RWPE2 (cell line): Measurements from ENCODE around the gene OR6N2.

Experiments used
- ATAC-seq: fragments of 200-7000 bp; cut with Tn5 transposase; 3 replicates; pipeline ENCODE4 v1.9.1; 2021; ENCODE audit warnings: low read depth
- DNase-seq: peaks from one replicate; pipeline ENCODE4 v3.0.0-alpha.2; 2020; ENCODE audit warnings: low spot score
- H3K27ac ChIP-seq: fragments of 450-650 bp; 2 replicates; pipeline ENCODE4 v1.5.1; 2017; ENCODE audit warnings: mild to moderate bottlenecking; ENCODE audit not compliant: poor library complexity, severe bottlenecking
- H3K27me3 ChIP-seq: fragments of 250-450 bp; sonication (Bioruptor Pico); 2 replicates; pipeline ENCODE4 v1.5.1; 2021; ENCODE audit warnings: mild to moderate bottlenecking, moderate library complexity; ENCODE audit not compliant: insufficient read depth, poor library complexity, severe bottlenecking
- H3K36me3 ChIP-seq: fragments of 250-450 bp; sonication (Bioruptor Pico); 2 replicates; pipeline ENCODE4 v1.5.1; 2020; ENCODE audit warnings: low read depth, mild to moderate bottlenecking, moderate library complexity
- H3K4me1 ChIP-seq: fragments of 250-450 bp; sonication (Bioruptor Pico); 2 replicates; pipeline ENCODE4 v1.5.1; 2021; ENCODE audit warnings: mild to moderate bottlenecking, moderate library complexity; ENCODE audit not compliant: insufficient read depth, poor library complexity, severe bottlenecking
- H3K4me3 ChIP-seq: fragments of 250-450 bp; sonication (Bioruptor Pico); 2 replicates; pipeline ENCODE4 v1.5.1; 2021; ENCODE audit warnings: mild to moderate bottlenecking, moderate library complexity; ENCODE audit not compliant: severe bottlenecking
- H3K9me3 ChIP-seq: fragments of 250-450 bp; sonication (Bioruptor Pico); 2 replicates; pipeline ENCODE4 v1.5.1; 2021; ENCODE audit warnings: mild to moderate bottlenecking, moderate library complexity; ENCODE audit not compliant: severe bottlenecking
- TF ChIP-seq, protein P1 (sequence below): fragments of 450-650 bp; IDR thresholded peaks from one replicate; pipeline ENCODE4 v1.5.1; 2017; ENCODE audit warnings: mild to moderate bottlenecking, moderate library complexity; ENCODE audit not compliant: poor library complexity, severe bottlenecking

OR6N2 gene

DNA sequence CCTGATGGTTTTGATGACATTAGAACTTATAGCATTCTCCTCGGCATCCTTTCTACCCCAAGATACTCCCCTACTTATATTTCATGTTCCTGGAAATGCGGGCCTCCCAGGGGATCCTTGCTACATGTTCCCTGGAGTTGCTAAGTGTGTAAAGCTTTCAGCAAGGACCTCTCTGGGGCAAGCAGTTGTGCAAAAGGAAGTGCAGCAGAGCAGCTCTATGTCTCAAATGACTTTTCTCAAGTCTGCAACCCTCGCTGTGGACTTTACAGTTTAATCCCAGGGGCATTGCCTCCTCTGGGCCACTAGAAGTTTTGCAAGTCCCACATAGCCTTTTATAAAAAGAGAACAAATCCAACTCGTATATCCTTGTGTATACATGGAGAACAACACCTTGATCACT lies 29.3 kb upstream of the OR6N2 start:
- Histone ChIP-seq H3K4me3 (no peak overlapping the region), H3K4me1 (no peaks in the 10 kb centered on the region), H3K27ac (no peak overlapping the region), H3K27me3 (no peaks in the 10 kb centered on the region), H3K36me3 (no peaks in the 10 kb centered on the region), H3K9me3 (no peaks in the 10 kb centered on the region)
- no peak for ATAC-seq
- DNase-seq, result no peak
- TF ChIP-seq, protein P1, sequence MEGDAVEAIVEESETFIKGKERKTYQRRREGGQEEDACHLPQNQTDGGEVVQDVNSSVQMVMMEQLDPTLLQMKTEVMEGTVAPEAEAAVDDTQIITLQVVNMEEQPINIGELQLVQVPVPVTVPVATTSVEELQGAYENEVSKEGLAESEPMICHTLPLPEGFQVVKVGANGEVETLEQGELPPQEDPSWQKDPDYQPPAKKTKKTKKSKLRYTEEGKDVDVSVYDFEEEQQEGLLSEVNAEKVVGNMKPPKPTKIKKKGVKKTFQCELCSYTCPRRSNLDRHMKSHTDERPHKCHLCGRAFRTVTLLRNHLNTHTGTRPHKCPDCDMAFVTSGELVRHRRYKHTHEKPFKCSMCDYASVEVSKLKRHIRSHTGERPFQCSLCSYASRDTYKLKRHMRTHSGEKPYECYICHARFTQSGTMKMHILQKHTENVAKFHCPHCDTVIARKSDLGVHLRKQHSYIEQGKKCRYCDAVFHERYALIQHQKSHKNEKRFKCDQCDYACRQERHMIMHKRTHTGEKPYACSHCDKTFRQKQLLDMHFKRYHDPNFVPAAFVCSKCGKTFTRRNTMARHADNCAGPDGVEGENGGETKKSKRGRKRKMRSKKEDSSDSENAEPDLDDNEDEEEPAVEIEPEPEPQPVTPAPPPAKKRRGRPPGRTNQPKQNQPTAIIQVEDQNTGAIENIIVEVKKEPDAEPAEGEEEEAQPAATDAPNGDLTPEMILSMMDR, result no peak

DNA sequence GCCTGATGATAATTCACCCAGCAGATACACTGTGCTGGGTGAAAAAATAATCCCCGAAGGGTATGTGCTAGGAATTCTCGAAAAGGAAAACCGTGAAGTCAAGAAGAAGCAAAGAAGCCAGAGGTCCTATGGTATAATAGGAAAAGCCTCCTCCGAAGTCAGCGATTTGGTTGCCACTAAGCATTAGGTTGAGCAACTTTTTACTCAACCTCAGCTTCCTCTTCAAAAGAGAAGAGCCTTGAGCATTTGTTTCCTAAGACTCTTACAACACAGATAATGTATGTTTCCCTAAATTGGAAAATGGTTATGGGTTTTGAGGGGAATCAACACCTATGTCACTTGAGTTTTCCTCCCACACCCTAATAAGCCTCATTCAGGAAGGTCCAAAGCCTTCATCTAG lies 28.9 kb upstream of the OR6N2 start:
- no peaks in the 10 kb centered on the region for H3K9me3 ChIP-seq
- no peaks in the 10 kb centered on the region for H3K36me3 ChIP-seq
- H3K27me3 ChIP-seq, result peaks cover 3% of the 10 kb centered on the region
- ATAC-seq, result no peak
- TF ChIP-seq, protein P1, result no peak
- no peak for DNase-seq
- H3K27ac ChIP-seq, result no peak overlapping the region
- H3K4me3 ChIP-seq, result no peak overlapping the region
- no peaks in the 10 kb centered on the region for H3K4me1 ChIP-seq

DNA sequence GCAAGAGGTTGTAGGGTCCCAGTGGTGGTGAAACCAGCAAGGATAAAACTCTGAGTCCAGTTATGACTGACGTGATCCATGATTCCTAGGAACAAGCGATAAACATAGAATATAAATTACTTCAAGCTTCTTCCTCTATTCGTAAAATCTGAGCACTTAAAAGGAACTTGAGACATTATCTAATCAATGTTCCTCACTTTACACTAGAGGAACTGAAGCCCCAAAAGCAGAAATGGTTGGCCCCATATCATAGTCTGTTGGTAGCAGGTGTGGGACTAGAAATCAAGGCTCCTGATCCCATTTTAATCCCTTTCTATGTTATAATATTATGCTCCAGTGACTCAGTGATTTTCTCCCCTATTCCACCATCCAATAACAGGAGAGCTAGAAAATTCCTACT lies 28.3 kb upstream of the OR6N2 start:
- Histone ChIP-seq H3K36me3 (no peaks in the 10 kb centered on the region), H3K27ac (no peak overlapping the region), H3K4me3 (no peak overlapping the region), H3K4me1 (no peaks in the 10 kb centered on the region), H3K27me3 (peaks cover 3% of the 10 kb centered on the region), H3K9me3 (no peaks in the 10 kb centered on the region)
- DNase-seq (no peak), ATAC-seq (no peak)
- TF ChIP-seq, protein P1, result no peak

DNA sequence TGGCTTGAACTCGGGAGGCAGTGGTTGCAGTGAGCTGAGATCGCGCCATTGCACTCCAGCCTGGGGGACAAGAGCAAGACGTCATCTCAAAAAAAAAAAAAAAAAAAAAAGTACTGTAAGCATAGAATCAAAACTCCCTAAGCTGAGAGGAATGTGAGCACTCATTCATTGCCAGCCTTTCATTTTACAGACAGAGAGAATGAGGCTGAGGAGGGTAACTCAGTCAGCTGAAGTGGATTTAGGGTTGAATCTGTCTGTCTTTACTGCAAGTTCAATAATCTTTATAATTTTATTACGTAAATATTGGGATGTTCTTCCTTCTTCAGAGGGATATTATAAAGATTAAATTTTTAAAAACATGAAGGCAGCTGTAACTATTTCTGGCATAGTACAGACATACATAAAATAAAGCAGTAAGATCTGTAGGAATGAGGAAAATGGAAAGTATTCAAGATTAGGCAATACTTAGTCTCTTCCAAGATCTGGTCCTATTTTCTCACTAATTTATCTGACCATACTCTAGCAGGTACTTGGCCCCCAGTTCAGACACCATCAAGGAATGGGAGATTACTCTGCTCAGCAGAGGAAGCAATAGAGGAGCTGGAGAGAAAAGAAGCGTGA lies 26.0 kb upstream of the OR6N2 start:
- H3K9me3 ChIP-seq, result no peaks in the 10 kb centered on the region
- TF ChIP-seq, protein P1, result no peak
- no peak overlapping the region for H3K4me3 ChIP-seq
- ATAC-seq, result no peak
- no peak overlapping the region for H3K27ac ChIP-seq
- no peak for DNase-seq
- peaks cover 10% of the 10 kb centered on the region for H3K27me3 ChIP-seq
- no peaks in the 10 kb centered on the region for H3K4me1 ChIP-seq
- no peaks in the 10 kb centered on the region for H3K36me3 ChIP-seq

DNA sequence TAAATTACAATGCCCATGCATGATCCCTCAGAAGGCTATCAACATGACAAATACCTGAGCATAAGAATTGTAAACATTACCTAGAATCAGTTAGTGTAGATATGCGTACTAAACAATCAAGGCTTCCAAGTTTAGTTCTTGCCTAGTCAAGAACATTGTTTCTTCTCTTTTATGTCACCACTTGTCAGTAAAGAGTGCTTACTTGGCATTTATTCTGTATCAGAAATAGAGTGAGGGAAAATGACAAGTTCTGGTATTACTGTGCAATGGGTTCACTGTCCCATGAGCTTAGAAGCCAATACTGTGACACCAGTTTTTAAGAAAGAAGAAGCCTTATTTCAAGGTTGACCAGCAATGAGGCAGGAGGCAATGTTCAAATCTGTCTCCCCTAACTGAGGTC lies 22.7 kb upstream of the OR6N2 start:
- no peaks in the 10 kb centered on the region for H3K36me3 ChIP-seq
- H3K27ac ChIP-seq, result no peak overlapping the region
- peaks cover 14% of the 10 kb centered on the region for H3K27me3 ChIP-seq
- ATAC-seq (no peak), DNase-seq (no peak)
- no peak overlapping the region for H3K4me3 ChIP-seq
- no peaks in the 10 kb centered on the region for H3K4me1 ChIP-seq
- H3K9me3 ChIP-seq, result no peaks in the 10 kb centered on the region
- TF ChIP-seq, protein P1, result no peak
